ENCODE measurements around the gene CPT1C. TPM values are rescaled to one million over a fixed set of nuclear protein-coding genes. Genes with fewer than 3 reads are reported as not detected.

The CPT1C gene
- total and polyA plus RNA-seq, 10 donors, result 5.2 to 17.0 (median 15.5) TPM

GRCh38 chr19:49692147-49692506, 1.2 kb downstream of the CPT1C start:
- no peak for DNase-seq
- Histone ChIP-seq H3K27ac (no peak overlapping the region), H3K4me3 (peak overlapping the region in 1 of 8 donors; percentile 72), H3K36me3 (peaks cover 0 to 20% (median 7%) of the 10 kb centered on the region in 6 donors), H3K27me3 (replicated peaks in 1 of 7) (peaks cover 0 to 41% (median 16%) of the 10 kb centered on the region in 7 donors), H3K4me1 (peaks cover 19 to 53% (median 39%) of the 10 kb centered on the region in 6 donors), H3K9me3 (no peaks in the 10 kb centered on the region)
- WGBS, 5 donors, result 76 to 84% (median 81%) methylated on average over 15 to 16 of the region's 16 CpGs
- TF ChIP-seq CTCF (IDR thresholded peaks at IDR 0.05 in 8 of 11, conservative IDR thresholded peaks at IDR 0.05 in 3 of 11), result no peak
- TF ChIP-seq POLR2A (IDR thresholded peaks at IDR 0.05), result no peak
- no peak for TF ChIP-seq POLR2AphosphoS5 (IDR thresholded peaks at IDR 0.05)
- intact Hi-C loops (cut with DNase I; ENCODE audit: low total_unique reads), result no loop called here

GRCh38 chr19:49696115-49696514, 5.2 kb downstream of the CPT1C start:
- Histone ChIP-seq H3K27ac (no peak overlapping the region), H3K27me3 (replicated peaks in 1 of 7) (peaks cover 0 to 25% (median 3%) of the 10 kb centered on the region in 7 donors), H3K9me3 (no peaks in the 10 kb centered on the region), H3K36me3 (no peaks in the 10 kb centered on the region), H3K4me1 (peaks cover 6 to 13% (median 6%) of the 10 kb centered on the region in 6 donors), H3K4me3 (no peak overlapping the region)
- no peak for DNase-seq
- no peak for TF ChIP-seq POLR2A (IDR thresholded peaks at IDR 0.05)
- TF ChIP-seq POLR2AphosphoS5 (IDR thresholded peaks at IDR 0.05), result no peak
- TF ChIP-seq CTCF (IDR thresholded peaks at IDR 0.05 in 8 of 11, conservative IDR thresholded peaks at IDR 0.05 in 3 of 11), result no peak
- intact Hi-C loops (cut with DNase I; ENCODE audit: low total_unique reads), result no loop called here
- 84 to 93% (median 86%) methylated on average over 6 of the region's 6 CpGs for WGBS, 5 donors

DNA sequence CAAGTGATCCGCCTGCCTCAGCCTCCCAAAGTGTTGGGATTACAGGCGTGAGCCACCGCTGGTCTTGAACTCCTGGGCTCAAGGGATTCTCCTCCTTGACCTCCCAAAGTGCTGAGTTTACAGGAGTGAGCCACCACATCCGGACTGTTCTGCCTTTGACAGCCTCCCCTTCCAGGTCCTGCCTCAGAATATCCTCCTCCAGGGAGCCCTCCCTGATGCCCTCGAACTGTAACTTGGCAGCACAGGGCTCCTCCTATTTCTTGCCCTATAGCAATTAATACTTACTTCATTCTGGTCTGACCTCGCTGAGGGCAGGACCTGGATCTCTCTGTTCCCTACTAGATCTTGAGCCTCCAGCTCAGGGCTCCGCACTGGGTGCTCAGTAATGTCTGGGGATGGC, 5.9 kb downstream of the CPT1C start:
- Histone ChIP-seq H3K4me3 (no peak overlapping the region), H3K36me3 (no peaks in the 10 kb centered on the region), H3K9me3 (no peaks in the 10 kb centered on the region), H3K27ac (no peak overlapping the region), H3K4me1 (peaks cover 0 to 6% (median 0%) of the 10 kb centered on the region in 6 donors), H3K27me3 (replicated peaks in 1 of 7) (peaks cover 0 to 22% (median 0%) of the 10 kb centered on the region in 7 donors)
- intact Hi-C loops (cut with DNase I; ENCODE audit: low total_unique reads), result no loop called here
- 90 to 97% (median 91%) methylated on average over 7 of the region's 7 CpGs for WGBS, 5 donors
- DNase-seq, result no peak
- TF ChIP-seq POLR2AphosphoS5 (IDR thresholded peaks at IDR 0.05) (no peak), POLR2A (IDR thresholded peaks at IDR 0.05) (no peak), CTCF (IDR thresholded peaks at IDR 0.05 in 8 of 11, conservative IDR thresholded peaks at IDR 0.05 in 3 of 11) (no peak)

GRCh38 chr19:49699364-49699763, 8.4 kb downstream of the CPT1C start:
- H3K4me1 ChIP-seq, result no peaks in the 10 kb centered on the region
- peaks cover 0 to 17% (median 0%) of the 10 kb centered on the region in 7 donors for H3K27me3 ChIP-seq (replicated peaks in 1 of 7)
- TF ChIP-seq CTCF (IDR thresholded peaks at IDR 0.05 in 8 of 11, conservative IDR thresholded peaks at IDR 0.05 in 3 of 11), result no peak
- no peak for TF ChIP-seq POLR2A (IDR thresholded peaks at IDR 0.05)
- TF ChIP-seq POLR2AphosphoS5 (IDR thresholded peaks at IDR 0.05), result no peak
- H3K9me3 ChIP-seq, result no peaks in the 10 kb centered on the region
- 81 to 94% (median 93%) methylated on average over 4 to 5 of the region's 5 CpGs for WGBS, 5 donors
- DNase-seq, result no peak
- H3K36me3 ChIP-seq, result no peaks in the 10 kb centered on the region
- intact Hi-C loops (cut with DNase I; ENCODE audit: low total_unique reads), result no loop called here
- no peak overlapping the region for H3K4me3 ChIP-seq
- no peak overlapping the region for H3K27ac ChIP-seq

Measured in spleen (tissue), 11 donors.